Fibroblast of skin of scalp (primary cell): Measurements from ENCODE around the gene LRRC9.
"Not testable (repeated sequence)": the region's sequence is repeated elsewhere in the genome, so short reads cannot be mapped to it uniquely, and the experiment has no call there.

Experiments used
- DNase-seq: peaks from one replicate; pipeline ENCODE4 v3.0.0-alpha.2; 2013

LRRC9 gene

GRCh38 chr14:60064491-60065072 is 144.6 kb downstream of the LRRC9 start:
- peak; percentile 39 for DNase-seq

GRCh38 chr14:60067882-60068281 is 147.9 kb downstream of the LRRC9 start:
- DNase-seq: no peak

- DNase-seq: no peak
Measured at GRCh38 chr14:60079723-60080122, 159.8 kb downstream of the LRRC9 start.

GRCh38 chr14:60085085-60085484 is 165.1 kb downstream of the LRRC9 start:
- no peak for DNase-seq

- no peak for DNase-seq
Measured at GRCh38 chr14:60085693-60086092, 165.7 kb downstream of the LRRC9 start.

- DNase-seq: no peak
Measured at GRCh38 chr14:60087668-60088067, 167.7 kb downstream of the LRRC9 start.

GRCh38 chr14:60089221-60089620 is 169.3 kb downstream of the LRRC9 start:
- no peak for DNase-seq

GRCh38 chr14:60090864-60091519 is 171.0 kb downstream of the LRRC9 start:
- peak; percentile 82 for DNase-seq

- peak; percentile 99 for DNase-seq
Measured at GRCh38 chr14:60091550-60092525, 171.9 kb downstream of the LRRC9 start, which contains the start of gene PCNX4. PCNX4 (plus strand) TSS chr14:60091923; CDS start chr14:60107639, 15,716 bp downstream.

- DNase-seq: no peak
Measured at GRCh38 chr14:60092526-60092920, 172.6 kb downstream of the LRRC9 start.

- DNase-seq: no peak
Measured at GRCh38 chr14:60093080-60093479, 173.1 kb downstream of the LRRC9 start.

GRCh38 chr14:60093606-60094005 is 173.7 kb downstream of the LRRC9 start:
- DNase-seq: no peak

GRCh38 chr14:60094306-60094897 is 174.5 kb downstream of the LRRC9 start:
- DNase-seq: peak; percentile 61

GRCh38 chr14:60095231-60095630 is 175.3 kb downstream of the LRRC9 start:
- no peak for DNase-seq

GRCh38 chr14:60095781-60096450 is 176.0 kb downstream of the LRRC9 start:
- DNase-seq: peak; percentile 63

- DNase-seq: no peak
Measured at GRCh38 chr14:60097974-60098373, 178.0 kb downstream of the LRRC9 start.

GRCh38 chr14:60099855-60100254 is 179.9 kb downstream of the LRRC9 start:
- not testable (repeated sequence) for DNase-seq

GRCh38 chr14:60101786-60102185 is 181.8 kb downstream of the LRRC9 start:
- no peak for DNase-seq

- DNase-seq: peak; percentile 94
Measured at GRCh38 chr14:60102389-60102788, 182.4 kb downstream of the LRRC9 start.

GRCh38 chr14:60106339-60106738 is 186.4 kb downstream of the LRRC9 start:
- peak; percentile 59 for DNase-seq

GRCh38 chr14:60107477-60107876 is 187.5 kb downstream of the LRRC9 start:
- DNase-seq: no peak

GRCh38 chr14:60111732-60112131 is 191.8 kb downstream of the LRRC9 start:
- no peak for DNase-seq
